GM11168 (cell line): ENCODE results near the gene TMEM200C.

Experiments
- in situ Hi-C: fragments of 300-500 bp; cut with MboI; formaldehyde crosslinking; loops from one replicate; pipeline ENCODE4 v1.12.0; 2022; ENCODE audit warnings: low sequenced_read_pairs; ENCODE audit not compliant: unreplicated experiment

The TMEM200C gene

DNA sequence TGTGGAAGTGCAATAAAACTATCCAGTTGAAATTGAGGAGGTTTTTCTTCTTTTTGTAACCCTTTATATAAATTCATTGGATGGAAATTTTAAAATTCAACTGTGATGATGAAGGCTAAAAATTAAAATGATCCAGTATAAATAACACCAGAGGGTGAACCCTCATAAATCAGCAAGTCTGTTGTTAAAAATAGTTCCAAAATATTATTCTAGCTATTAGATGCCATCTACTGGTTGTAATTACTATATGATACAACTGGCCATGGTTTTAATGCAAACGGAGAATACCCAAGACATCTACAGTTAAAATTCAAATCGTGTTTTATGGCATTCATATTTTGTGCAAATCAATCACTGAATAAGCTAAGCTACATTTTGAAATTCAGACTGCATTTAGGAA, 53.8 kb downstream of the TMEM200C start:
- in situ Hi-C loops = no loop called here

DNA sequence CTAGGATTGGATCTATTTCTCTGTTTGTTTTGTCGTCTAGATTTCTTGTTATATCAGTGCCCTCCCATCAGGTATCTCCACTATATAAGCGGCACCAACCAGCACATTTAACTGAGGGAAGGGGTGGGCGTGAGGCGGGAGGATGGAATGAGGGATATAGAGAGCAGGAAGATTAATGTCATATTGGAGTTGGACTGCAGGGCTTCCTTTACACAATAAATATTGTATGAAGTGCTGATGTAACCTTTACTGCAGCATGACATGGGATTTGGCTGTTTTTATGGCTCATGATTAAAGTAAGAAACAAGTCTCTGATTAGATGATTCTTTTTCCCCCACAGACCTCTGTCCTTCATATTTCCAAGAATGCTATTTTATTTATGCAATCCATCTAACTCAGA, 54.8 kb downstream of the TMEM200C start:
- in situ Hi-C loops = no loop called here

GRCh38 chr18:5840025-5840424, 55.3 kb downstream of the TMEM200C start:
- in situ Hi-C loops = no loop called here

- in situ Hi-C loops = no loop called here
Observed at GRCh38 chr18:5839102-5839501, 56.2 kb downstream of the TMEM200C start.
